Spleen (tissue), 13 donors: ENCODE data around the gene PDCD10. TPM values are rescaled to one million over a fixed set of nuclear protein-coding genes. Genes with fewer than 3 reads are reported as not detected.

Source experiments
- DNase-seq: peaks from one replicate; pipeline ENCODE4 v3.0.0-alpha.2; 2020
- H3K27ac ChIP-seq, 8 donors: fragments of 200-600 bp; sonication (generic) in 7 of 8; 1 replicate in 4 of 8; 2 replicates in 4 of 8; pipeline versions ENCODE4 v1.5.0 to v1.8.0; 2016 to 2021; ENCODE audit warnings: inconsistent platforms in 4 of 8, mild to moderate bottlenecking in 4 of 8, moderate library complexity in 1 of 8
- H3K27me3 ChIP-seq, 7 donors: fragments of 200-600 bp; sonication (generic) in 6 of 7; replicated peaks in 1 of 7; 1 replicate in 4 of 7; 2 replicates in 3 of 7; pipeline versions ENCODE4 v1.5.0 to v1.8.0; 2016 to 2021; ENCODE audit warnings: inconsistent platforms in 3 of 7, mild to moderate bottlenecking in 1 of 7
- H3K36me3 ChIP-seq, 6 donors: fragments of 200-600 bp; sonication (generic) in 5 of 6; 1 replicate in 4 of 6; 2 replicates in 2 of 6; pipeline versions ENCODE4 v1.5.0 to v1.8.0; 2016 to 2021; ENCODE audit warnings: inconsistent platforms in 2 of 6
- H3K4me1 ChIP-seq, 6 donors: fragments of 200-600 bp; sonication (generic) in 5 of 6; 1 replicate in 3 of 6; 2 replicates in 3 of 6; pipeline versions ENCODE4 v1.5.0 to v1.8.0; 2016 to 2021; ENCODE audit warnings: inconsistent platforms in 3 of 6
- H3K4me3 ChIP-seq, 8 donors: fragments of 200-600 bp; sonication (generic) in 7 of 8; 1 replicate in 4 of 8; 2 replicates in 4 of 8; pipeline versions ENCODE4 v1.5.0 to v1.8.0; 2016 to 2021; ENCODE audit warnings: inconsistent platforms in 4 of 8, mild to moderate bottlenecking in 4 of 8, moderate library complexity in 2 of 8
- H3K9me3 ChIP-seq, 8 donors: fragments of 200-600 bp; sonication (generic) in 7 of 8; 1 replicate in 4 of 8; 2 replicates in 4 of 8; pipeline versions ENCODE4 v1.5.0 to v1.8.0; 2016 to 2021; ENCODE audit warnings: inconsistent platforms in 4 of 8
- POLR2A ChIP-seq, 3 donors: fragments of 450-650 bp; IDR thresholded peaks; one replicate each; pipeline ENCODE4 v1.5.1; 2017; ENCODE audit warnings: antibody characterized with exemption in 3 of 3, mild to moderate bottlenecking in 1 of 3
- POLR2AphosphoS5 ChIP-seq, 3 donors: sonication (generic); formaldehyde crosslinking; IDR thresholded peaks; one replicate each; pipeline ENCODE4 v1.5.1; 2017; ENCODE audit warnings: antibody characterized with exemption in 3 of 3
- WGBS, 5 donors: extraction: QIAGEN DNeasy Blood & Tissue Kit in 3 of 5; methylation state at CpG; one replicate each; pipeline versions ENCODE4 v1.1.5 to v1.1.7; 2013 to 2018; 5-methylcytosine and 5-hydroxymethylcytosine counted together
- intact Hi-C: fragments of 100-400 bp; cut with DNase I; formaldehyde crosslinking; loops from one replicate; pipeline ENCODE4 v1.15.0; 2023; ENCODE audit warnings: low total_unique reads
- long read RNA-seq, 2 donors: transcript quantifications; one replicate each; lab custom pipeline, GENCODE V29; 2026
- polyA plus RNA-seq, 3 donors: library from polyadenylated mRNA; stranded (reverse); fragments of 200-250 nt; gene quantifications; one replicate each; pipeline ENCODE4 v1.2.1, GENCODE V29; 2013
- total RNA-seq, 7 donors: library from RNA; depleted of rRNA in 3 of 7; stranded (reverse); fragments of >200 nt in 3 of 7; fragmentation: NEBNext Ultra II Directional in 4 of 7; extraction: Animal tissue kit (Norgen Biotek cat#: 25700) in 4 of 7; gene quantifications; one replicate each; pipeline versions ENCODE4 v1.1.0 to v1.2.1, GENCODE V29; 2016 to 2021
- TF ChIP-seq, protein P1 (sequence below), 11 experiments: fragments of 200-600 bp in 7 of 11; fragments of 450-650 bp in 4 of 11; sonication (generic) in 4 of 11; IDR thresholded peaks in 8 of 11; conservative IDR thresholded peaks in 3 of 11; 1 replicate in 7 of 11; 2 replicates in 4 of 11; pipeline versions ENCODE4 v1.4.0 to v1.8.0; 2016 to 2021; ENCODE audit warnings: antibody characterized with exemption in 11 of 11, inconsistent platforms in 4 of 11, mild to moderate bottlenecking in 1 of 11
- donor health status: healthy with polysubstance abuse.
- donor health status: DM: no; HTN: no; CAD: no; lungs with moderate emphysema.
- donor health status: DM: no; HTN: no; CAD: no.
- donor health status: Bipolar disorder and iron deficiency.
- donor health status: healthy.
- donor health status: DM: no; HTN: no; CAD: no.
- donor health status: DM: yes; HTN: yes; CAD: no.

Gene PDCD10
- total RNA-seq (10 to 100 TPM; 47.1 to 94.5 (median 51.2) TPM), polyA plus RNA-seq (10 to 100 TPM; 25.5 to 49.1 (median 43.0) TPM)
- long read RNA-seq, donor 1, transcript PDCD10-218 (8 exons, 1,276 nt): major isoform, 27 of 32 reads
- long read RNA-seq, donor 1, partial matches to known transcripts: 0 of 32 reads
- long read RNA-seq, donor 1, other reads (novel, unspliced or antisense): 0 of 32 reads
- long read RNA-seq, donor 2, transcript PDCD10-208 (9 exons, 1,360 nt): minor isoform, 10 of 43 reads
- long read RNA-seq, donor 2, transcript PDCD10-218 (8 exons, 1,276 nt): major isoform, 22 of 43 reads
- long read RNA-seq, donor 2, partial matches to known transcripts: 6 of 43 reads
- long read RNA-seq, donor 2, other reads (novel, unspliced or antisense): 0 of 43 reads

DNA sequence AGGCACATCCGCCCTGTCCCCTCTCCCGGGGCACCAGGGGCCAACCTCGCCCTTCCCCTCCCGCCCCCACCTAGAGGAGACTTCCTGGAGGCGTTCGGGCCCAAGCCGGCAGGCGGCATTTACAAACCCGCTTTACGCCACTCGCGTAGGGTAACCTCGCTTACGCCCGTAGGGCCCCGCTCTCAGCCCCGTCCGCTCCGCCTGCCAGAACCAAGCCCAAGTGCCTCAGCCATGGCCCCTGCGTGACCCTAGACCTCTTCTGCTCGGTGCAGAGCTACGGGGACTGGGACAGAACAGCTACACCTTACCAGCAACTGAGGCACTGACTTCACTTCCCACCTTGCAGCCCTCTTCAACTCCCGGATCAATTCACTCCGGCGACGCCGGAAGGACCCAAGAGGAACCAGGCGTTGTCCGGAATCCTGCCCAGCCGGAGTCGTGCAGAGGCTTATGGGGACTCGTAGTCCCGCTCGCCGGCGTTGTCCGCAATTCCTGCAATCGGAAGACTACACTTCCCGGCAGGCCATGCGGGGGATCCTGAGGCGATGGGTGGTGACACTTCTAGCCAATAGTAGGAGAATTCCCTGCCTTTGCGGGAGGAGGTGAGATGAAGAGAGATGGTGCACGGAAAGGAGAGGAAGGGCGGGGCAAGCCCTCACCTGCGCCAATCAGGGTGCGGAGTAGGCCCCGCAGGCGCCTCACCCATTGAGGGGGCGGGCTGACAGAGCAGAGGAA is at the start of gene PDCD10:
PDCD10 (minus strand) TSS at position 395 of the 735 bp plus-strand sequence. CDS start 14,735 bp downstream, outside the sequence.
- H3K27me3 ChIP-seq: no peaks in the 10 kb centered on the region
- H3K27ac ChIP-seq: peak within 1 kb of the TSS; percentile 86 to 96 (median 93)
- WGBS, 5 donors: 0 to 1% (median 0%) methylated on average over 37 to 49 of the region's 49 CpGs
- peaks cover 0 to 9% (median 0%) of the 10 kb centered on the region in 6 donors for H3K36me3 ChIP-seq
- H3K4me3 ChIP-seq: peak within 1 kb of the TSS; percentile 87 to 99 (median 98)
- intact Hi-C loops: no loop called here
- DNase-seq: peak; percentile 99
- peak; percentile 86 to 91 (median 90) for TF ChIP-seq POLR2AphosphoS5 (IDR thresholded peaks at IDR 0.05)
- TF ChIP-seq, protein P1, sequence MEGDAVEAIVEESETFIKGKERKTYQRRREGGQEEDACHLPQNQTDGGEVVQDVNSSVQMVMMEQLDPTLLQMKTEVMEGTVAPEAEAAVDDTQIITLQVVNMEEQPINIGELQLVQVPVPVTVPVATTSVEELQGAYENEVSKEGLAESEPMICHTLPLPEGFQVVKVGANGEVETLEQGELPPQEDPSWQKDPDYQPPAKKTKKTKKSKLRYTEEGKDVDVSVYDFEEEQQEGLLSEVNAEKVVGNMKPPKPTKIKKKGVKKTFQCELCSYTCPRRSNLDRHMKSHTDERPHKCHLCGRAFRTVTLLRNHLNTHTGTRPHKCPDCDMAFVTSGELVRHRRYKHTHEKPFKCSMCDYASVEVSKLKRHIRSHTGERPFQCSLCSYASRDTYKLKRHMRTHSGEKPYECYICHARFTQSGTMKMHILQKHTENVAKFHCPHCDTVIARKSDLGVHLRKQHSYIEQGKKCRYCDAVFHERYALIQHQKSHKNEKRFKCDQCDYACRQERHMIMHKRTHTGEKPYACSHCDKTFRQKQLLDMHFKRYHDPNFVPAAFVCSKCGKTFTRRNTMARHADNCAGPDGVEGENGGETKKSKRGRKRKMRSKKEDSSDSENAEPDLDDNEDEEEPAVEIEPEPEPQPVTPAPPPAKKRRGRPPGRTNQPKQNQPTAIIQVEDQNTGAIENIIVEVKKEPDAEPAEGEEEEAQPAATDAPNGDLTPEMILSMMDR (IDR thresholded peaks at IDR 0.05 in 8 of 11, conservative IDR thresholded peaks at IDR 0.05 in 3 of 11): peak in 5 of 11 experiments; percentile 17 to 29 (median 23)
- no peak for TF ChIP-seq POLR2A (IDR thresholded peaks at IDR 0.05)
- no peaks in the 10 kb centered on the region for H3K9me3 ChIP-seq
- H3K4me1 ChIP-seq: peaks cover 11 to 73% (median 59%) of the 10 kb centered on the region in 6 donors

DNA sequence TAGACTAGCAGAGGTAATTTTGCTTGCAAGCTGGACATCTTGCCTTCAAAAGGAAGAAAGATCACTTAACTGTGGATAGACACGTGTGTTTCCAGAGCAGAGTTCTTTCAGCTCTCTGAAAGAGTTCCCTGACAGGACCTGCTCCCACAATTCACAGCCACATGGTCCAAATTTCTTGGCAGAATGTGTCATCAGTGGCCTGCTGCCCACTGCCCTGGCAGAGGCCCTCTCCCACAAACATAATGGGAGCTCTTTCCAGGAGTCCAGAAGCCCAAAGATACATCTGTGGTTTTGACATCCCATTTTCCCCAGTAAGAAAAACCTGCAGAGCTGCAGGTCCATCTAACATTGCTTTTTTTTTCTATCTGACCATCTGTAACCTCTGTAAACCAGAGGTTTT is 49.1 kb upstream of the PDCD10 start:
- intact Hi-C loops: no loop called here
- Histone ChIP-seq H3K27ac (no peak overlapping the region), H3K4me1 (no peaks in the 10 kb centered on the region), H3K4me3 (no peak overlapping the region), H3K27me3 (no peaks in the 10 kb centered on the region), H3K9me3 (no peaks in the 10 kb centered on the region), H3K36me3 (no peaks in the 10 kb centered on the region)
- TF ChIP-seq POLR2AphosphoS5 (IDR thresholded peaks at IDR 0.05): no peak
- TF ChIP-seq, protein P1 (IDR thresholded peaks at IDR 0.05 in 8 of 11, conservative IDR thresholded peaks at IDR 0.05 in 3 of 11): no peak
- no peak for TF ChIP-seq POLR2A (IDR thresholded peaks at IDR 0.05)
- no peak for DNase-seq
- WGBS, 5 donors: 67 to 85% (median 75%) methylated on average over 1 of the region's 1 CpG

DNA sequence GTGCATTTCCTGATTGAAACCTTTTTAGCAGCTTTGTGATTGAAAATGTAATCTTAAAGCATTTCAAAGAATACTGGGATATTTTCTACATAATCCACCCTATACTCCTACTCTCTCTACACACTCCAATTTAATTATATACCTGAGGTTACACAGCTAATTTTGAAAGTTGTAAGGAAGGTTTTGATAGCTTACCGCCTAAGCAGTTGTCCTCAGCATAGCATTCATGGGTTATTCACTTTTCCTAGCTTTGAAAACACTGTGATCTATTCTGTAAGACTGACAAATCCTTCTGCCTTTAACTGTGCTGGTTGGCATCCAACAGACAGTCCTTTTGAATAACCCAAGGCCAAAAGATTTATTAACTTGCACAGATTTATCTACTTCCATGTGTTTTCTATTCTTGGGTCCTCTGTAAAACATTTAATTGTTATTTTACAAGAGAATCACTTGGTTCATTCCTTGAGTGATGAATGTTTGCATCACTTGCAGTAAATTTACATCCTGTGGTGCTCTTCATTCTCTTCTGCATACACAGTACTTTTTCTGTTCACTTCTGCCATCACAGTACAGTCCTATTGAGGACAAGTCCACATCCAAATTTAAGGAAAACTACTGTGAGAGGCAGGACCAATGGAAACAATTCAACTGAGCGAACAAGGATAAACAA is 45.7 kb upstream of the PDCD10 start:
- Histone ChIP-seq H3K27ac (no peak overlapping the region), H3K4me1 (no peaks in the 10 kb centered on the region), H3K9me3 (peaks cover 0 to 15% (median 8%) of the 10 kb centered on the region in 8 donors), H3K27me3 (no peaks in the 10 kb centered on the region), H3K36me3 (no peaks in the 10 kb centered on the region), H3K4me3 (no peak overlapping the region)
- intact Hi-C loops: no loop called here
- 88 to 98% (median 93%) methylated on average over 2 of the region's 2 CpGs for WGBS, 5 donors
- TF ChIP-seq POLR2AphosphoS5 (IDR thresholded peaks at IDR 0.05): no peak
- no peak for TF ChIP-seq POLR2A (IDR thresholded peaks at IDR 0.05)
- TF ChIP-seq, protein P1 (IDR thresholded peaks at IDR 0.05 in 8 of 11, conservative IDR thresholded peaks at IDR 0.05 in 3 of 11): no peak
- DNase-seq: no peak
